A172 (cell line): ENCODE measurements around the gene PITPNC1. TPM values are rescaled to one million over a fixed set of nuclear protein-coding genes. Genes with fewer than 3 reads are reported as not detected.

Experiments
- DNase-seq: peaks from one replicate; pipeline ENCODE4 v3.0.0-alpha.2; 2015; ENCODE audit warnings: low spot score
- total RNA-seq: library from RNA; depleted of rRNA; stranded (reverse); fragments of >200 nt; shearing (Covaris generic); gene quantifications from 2 replicates; pipeline ENCODE4 v1.2.3, GENCODE V29; 2014

Gene PITPNC1
- total RNA-seq, 1 experiment from 2014 or later = 2.7 TPM

DNA sequence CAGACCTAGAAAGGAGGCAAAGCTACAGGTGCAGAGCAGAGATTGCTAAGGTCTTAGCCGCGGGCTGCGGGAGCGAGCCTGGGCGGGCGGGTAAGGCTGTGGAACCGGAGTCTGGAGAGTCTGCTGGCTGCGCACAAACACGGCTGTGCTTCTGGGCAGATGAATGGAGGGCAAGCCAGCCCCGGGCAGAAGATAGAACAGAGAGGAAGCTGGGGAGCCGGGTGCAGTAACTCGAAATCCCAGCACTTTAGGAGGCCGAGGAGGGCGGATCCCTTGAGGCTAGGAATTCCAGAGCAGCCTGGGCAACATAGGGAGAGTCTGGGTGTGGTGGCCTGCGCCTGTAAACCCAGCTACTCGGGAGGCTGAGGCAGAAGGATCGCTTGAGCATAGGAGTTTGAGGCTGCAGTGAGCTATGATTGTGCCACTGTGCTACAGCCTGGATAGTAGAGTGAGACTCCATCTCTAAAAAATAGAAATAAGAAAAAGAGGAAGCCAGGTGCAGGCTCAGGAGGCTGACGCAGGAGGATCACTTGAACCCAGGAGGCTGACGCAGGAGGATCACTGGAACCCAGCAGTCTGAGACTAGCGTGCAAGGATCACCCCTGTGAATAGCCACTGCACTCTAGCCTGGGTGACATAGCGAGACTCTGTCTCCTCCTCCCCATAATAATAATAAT lies 56.3 kb downstream of the PITPNC1 start:
- DNase-seq = no peak

DNA sequence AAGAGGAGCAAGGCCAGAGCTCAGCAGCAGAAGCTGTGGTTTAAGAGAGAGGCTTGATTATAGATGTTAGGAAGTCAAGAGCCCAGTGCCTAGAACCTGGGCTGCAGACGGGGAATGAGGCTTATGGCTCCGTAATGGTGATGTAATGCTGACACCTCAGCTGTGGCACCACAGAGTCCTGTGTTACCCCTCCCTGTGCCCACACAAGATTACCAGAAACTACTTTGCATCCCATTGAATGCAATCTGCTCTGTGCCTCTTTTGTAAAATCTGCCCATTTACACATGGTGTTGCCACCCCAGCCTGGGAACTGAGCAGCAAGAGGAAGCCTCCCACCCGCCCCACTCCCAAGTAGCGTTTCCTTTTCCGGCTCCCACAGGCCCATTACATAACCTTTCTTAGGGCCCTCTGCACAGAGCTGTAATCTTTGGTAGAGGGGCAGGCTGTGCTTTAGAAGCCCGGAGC lies 57.0 kb downstream of the PITPNC1 start:
- no peak for DNase-seq

DNA sequence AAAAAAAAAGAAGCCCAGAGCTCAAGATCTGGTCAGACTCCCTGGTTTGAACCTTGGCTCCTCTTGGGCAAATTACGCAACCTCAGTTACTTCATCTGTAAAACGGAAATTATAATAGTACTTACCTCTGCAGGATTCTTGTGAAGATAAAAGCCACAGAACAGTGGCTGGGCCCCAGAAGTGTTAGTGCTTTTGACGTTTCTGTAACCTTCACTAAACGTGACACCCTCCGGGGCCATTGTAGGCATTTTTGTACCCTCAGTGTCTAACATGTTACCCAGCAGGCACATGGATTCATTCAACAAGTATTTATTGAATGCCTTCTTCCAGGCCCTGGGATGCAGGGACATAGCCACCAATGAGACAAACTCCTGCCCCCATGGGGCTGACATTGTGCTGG lies 58.0 kb downstream of the PITPNC1 start:
- no peak for DNase-seq

DNA sequence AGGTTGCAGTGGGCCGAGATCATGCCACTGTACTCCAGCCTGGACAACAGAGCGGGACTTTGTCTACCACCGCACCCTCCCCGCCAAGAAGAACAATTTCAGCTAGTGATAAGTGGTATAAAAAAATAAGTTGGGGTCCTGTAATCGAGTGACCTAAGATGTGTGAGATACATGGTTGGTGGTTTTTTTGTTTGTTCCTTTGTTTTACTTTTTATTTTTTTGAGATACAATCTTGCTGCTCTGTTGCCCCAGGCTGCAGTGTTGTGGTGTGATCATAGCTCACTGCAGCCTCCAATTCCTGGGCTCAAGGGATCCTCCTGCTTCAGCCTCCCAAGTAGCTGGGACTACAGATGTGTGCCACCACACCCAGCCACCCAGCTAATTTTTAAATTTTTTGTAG lies 58.7 kb downstream of the PITPNC1 start:
- no peak for DNase-seq

DNA sequence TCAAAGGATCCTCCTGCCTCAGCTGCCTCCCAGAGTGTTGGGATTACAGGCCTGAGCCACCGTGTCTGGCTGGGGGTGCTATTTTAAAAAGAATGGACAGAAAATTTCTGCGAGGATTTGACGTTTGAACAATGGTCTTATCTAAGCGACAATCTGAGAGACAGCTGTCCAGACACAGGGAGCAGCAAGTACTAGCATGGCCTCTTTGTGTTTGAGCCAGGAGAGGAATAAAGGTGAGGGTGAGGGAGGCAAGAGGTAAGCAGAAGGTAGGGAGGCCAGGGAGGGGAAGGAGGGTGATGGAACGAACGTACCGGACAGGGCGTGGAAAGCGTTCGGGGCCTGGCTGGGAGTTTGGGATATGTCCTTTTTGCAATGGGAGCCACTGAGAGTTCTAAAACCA lies 59.2 kb downstream of the PITPNC1 start:
- no peak for DNase-seq

DNA sequence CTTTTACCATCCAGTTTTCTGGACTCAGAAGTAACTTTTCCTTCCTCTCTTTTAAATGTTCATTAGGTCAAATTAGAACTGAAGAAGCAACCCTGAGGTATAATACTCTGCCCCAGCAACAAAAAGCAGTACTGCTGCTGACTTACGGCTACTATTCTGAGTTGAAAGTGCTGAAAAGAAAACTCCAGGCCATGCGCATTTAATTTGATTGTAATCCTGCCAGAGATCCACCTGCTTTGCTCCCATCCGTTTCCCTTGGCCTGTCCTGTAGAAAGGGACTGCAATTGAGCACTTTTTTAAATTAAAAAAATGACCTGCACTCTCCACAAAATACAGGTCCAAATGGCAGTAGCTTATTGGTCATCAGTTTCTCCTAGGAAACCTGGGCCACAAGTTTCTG lies 61.6 kb downstream of the PITPNC1 start:
- DNase-seq = no peak

DNA sequence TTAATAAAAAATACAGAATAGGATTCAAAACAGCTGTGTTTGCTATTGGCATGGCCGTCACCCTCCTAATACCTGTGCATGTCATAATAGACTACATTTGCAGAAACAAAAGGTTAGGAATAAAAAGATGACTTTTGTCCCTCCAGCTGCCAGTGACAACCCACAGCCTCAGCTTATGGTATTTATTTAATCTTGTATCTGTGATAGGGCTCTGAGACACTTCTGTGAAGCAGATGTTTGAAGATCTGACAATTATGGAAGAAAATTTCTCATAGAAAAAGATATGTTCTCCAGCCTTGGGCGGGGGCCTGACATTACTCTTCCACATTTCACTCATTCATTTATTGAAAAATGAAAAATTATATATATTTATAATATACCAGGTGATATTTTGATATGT lies 62.2 kb downstream of the PITPNC1 start:
- no peak for DNase-seq

DNA sequence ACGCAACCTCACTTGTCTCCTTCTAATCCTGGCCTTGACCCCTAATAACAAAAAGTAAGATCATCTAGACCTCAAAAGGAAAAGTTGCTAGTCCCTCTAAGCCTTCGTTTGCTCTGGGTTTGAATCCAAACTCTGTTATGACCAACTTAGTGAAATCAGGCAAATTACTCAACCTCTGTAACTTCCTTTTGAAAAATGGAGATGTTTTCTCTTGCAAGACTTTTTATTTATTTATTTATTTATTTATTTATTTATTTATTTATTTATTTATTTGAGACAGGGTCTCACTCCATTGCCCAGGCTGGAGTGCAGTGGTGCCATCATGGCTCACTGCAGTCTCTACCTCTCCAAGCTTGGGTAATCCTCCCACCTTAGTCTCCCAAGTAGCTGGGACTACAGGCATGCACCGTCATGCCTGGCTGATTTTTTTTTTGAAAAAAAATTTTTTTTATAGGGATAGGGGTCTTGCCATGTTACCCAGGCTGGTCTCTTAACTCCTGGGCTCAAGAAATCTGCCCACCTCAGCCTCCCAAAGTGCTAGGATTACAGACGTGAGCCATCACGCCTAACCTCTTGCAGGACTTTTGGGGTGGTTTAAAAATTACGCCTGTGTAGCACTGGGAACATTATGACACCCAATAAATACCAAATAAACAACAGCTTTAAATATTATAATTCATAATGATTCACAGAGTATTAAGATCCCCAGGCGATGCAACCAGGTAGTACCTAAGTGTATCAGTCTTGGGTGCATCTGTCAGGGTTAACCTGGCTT lies 63.4 kb downstream of the PITPNC1 start:
- DNase-seq = no peak

DNA sequence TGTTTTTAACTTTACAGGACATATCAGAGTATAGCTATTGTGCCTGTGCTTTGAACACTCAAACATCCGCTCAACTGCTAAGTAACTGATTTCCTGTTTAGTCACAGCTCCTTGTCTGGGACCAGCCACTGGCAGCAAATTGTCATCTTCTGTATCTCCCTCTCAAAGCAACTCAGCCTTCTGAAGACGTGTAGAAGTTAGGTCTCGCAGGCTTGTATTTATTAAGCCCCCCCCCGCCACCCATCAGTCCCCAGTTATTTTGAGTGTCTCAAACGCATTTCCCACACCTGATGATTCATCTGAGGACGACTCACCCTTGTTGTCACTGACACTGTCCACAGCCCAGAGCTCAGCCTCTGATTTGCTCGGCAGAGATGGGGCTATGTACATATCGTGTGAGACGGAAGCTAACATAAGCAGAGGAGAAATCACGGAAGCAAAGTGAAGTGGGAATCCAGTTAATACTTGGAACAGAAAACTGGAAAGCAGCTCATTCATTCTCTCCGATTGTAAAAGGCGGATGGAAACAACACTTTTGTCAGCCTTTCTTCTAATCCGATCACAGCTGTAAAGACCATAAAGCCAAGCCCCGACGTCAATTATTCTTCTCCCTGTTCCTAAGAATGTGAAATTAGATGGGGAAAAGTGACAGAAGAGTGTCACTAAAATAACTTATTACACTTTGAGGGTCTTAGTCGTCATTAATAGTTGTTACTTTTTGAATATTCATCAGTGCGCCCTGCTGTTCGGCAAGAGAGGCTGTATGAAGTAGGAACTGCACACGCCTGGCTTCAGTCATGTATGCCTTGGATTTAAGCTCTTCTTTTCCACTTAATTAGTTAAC lies 64.2 kb downstream of the PITPNC1 start:
- peak; percentile 69 for DNase-seq

DNA sequence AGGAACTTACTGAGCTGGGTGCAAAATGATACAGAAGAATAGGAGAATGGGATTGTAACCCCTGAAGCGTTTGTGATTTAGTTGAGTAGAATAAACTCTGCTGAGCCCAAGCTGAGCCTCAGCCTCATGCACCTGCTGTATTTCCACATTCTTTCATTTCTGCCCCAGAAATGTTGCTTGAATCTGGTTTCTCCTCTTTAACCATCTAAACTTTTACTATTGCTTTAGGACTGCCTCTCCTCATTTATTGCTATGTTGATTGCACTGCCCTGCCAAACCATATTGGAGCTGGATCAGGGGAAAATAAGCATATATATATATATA lies 64.8 kb downstream of the PITPNC1 start:
- no peak for DNase-seq

DNA sequence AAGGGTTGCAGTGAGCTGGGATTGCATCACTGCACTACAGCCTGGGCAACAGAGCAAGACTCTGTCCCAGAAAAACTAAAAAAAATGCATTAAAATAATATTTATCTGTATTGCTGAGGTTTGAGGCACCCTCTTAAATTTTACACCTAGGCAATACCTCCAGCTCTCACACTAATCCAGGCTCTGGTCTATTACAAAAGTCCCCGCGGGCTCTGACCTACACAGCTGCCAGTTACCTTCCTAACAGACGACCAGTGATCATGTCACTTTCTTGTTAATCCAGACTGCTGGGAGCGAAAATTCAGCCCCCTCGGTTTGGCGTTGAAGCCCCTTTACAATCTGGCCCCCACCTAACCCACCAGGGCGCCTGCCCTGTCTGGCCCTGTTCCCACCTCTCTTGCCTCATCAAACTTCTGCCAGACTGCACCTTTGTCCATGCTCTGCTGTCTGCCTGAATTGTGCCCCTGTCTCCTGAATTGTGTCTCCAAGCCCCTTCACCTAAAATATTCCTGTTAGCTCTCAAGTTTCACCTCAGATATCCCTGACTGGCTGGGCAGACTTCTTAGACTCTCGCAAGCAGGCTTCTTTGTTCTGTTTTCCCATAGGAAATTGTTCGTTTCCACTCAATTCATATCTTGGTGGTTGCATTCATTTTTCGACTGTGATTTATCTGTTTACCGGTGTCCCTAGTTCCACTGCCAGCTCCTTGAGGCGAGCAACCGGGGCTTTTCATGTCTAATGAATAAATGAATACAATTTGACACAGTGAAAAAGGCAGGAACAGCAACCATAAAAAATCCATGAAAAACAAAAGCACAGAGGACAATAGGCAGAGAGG lies 65.9 kb downstream of the PITPNC1 start:
- DNase-seq = no peak

DNA sequence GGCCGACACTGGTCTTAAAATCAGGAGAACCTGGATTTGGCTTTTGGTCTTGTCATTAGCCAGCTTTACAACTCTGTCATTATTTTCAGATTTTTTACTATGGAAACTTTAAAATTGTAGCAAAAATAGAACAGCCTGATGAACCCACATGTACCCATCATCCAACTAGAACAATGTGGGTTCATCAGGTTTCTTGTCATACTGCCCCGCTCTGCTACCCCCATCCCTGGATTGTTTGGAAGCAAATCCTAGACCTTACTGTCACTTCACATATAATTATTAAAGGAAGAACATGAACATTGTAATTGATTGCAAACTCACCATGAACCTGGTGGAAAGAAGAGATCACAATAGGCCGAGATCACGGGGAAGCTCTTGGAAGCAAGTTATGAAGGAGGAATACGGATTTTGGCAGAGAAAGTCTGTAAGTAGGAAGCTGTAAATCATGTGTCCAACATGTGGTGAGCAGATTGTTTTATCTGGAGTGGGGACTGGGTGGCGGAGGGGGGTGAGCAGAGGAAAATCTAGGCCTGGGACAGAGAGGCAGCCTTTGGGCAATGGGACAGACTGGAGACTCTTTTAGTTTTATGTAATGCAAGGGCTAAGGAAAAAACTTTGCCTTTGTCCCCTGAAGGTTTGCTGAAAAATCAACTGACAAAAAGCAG lies 67.0 kb downstream of the PITPNC1 start:
- peak; percentile 77 for DNase-seq

DNA sequence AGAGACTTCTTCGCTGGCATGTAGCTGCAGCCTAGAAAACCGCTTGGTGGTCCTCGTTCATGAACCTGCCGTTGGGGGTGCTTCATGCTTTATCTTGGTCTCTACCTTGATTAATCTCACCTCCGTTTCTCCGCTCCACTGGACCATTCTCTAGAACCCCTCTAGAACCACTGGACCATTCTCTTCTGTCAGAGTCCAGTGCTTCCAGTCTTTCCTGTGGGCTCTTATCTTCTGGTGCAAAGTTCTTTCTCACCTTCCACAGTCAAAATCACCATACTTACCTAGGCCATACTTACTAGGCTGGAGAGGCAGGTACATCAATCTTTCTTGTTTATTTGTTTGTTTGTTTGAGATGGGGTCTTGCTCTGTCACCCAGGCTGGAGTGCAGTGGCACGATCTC lies 71.4 kb downstream of the PITPNC1 start:
- DNase-seq = no peak

DNA sequence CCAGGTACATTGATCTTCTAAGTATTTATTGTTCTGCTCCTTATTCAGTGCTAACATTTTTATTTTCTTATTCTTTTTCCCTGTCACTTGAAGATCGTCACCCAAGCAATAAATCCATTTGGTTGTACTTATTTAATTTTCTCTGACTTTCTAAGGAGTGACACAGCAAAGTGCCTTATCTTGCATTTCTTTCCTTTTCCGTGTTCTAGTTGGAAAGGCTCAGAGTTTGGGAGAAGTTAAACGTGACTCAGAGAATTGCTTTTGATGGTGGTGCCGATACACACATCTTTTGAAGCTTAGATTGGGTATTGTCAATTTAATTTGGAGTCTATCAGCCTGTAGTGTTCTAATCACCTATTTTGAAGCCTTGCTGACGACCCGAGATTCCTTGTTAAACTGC lies 72.0 kb downstream of the PITPNC1 start:
- DNase-seq = no peak

DNA sequence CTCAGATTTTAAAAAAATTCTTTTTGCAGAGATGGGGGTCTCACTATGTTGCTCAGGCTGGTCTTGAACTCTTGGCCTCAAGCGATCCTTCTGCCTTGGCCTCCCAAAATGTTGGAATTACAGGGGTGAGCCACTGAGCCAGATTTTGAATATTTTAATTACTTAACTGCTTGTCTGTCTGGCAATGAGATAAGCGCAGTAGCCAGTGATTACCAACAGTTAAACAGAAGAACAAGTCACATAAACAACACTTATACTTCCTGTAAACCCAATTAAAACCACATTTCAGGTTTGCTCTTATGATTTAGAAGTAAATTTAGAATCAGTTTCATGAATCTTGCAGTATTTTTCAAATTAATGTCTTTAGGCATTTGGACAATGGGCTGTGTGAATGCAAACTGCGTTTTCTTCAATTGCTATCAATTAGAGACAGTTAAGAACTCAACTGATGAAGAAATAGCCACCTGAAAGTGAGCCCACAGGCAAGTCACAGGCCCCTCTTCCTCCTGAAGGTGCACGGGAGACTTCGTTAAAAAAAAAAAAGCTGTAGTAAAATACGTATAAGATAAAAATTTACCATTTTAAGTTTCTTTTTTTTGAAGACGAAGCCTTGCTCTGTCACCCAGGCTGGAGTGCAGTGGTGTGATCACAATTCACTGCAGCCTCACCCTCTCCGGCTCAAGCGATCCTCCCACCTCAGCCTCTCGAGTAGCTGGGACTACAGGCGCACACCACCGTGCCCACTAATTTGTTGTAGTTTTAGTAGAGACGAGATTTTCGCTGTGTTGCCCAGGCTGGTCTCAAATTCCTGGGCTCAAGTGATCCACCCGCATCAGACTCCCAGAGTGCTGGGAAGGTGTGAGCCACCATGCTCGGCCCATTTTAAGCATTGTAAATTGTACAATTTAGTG lies 73.0 kb downstream of the PITPNC1 start:
- no peak for DNase-seq

DNA sequence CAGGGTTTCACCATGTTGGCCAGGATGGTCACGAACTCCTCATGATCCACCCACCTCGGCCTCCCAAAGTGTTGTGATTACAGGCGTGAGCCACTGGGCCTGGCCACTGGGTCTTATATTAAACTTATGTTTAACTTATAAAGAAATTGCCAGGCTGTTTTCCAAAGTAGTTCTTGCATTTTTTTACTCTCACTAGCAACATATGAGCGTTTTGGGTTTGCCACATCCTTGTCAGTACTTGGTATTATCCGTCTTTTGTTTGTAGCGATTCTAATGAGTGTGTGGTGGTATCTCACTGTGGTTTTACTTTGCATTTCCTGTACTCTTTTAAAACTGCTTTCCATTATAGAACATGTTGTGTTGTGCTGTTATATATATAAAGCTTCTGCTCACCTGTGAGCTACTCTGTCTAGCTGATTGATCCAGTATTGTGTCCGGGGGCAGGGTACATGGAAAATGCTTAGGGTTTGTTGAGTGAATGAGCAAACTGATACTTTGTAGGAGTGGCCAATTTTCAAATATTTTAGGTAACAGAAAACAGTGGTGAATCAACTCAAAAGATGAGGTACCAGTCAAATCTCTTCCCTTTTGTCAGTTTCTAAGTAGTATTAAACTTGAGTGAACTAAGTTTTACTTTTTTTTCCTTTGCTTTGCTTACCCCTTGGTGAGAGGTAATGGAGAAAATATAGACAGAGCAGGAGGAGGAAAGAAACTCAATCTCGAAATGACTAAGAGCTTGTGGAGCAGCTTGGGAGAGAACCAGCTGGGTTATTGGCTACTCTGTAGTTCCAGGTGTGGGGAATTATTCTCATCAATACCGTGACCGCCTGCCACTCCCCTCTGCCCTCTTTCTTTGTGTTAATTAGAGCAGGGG lies 75.8 kb downstream of the PITPNC1 start:
- no peak for DNase-seq

DNA sequence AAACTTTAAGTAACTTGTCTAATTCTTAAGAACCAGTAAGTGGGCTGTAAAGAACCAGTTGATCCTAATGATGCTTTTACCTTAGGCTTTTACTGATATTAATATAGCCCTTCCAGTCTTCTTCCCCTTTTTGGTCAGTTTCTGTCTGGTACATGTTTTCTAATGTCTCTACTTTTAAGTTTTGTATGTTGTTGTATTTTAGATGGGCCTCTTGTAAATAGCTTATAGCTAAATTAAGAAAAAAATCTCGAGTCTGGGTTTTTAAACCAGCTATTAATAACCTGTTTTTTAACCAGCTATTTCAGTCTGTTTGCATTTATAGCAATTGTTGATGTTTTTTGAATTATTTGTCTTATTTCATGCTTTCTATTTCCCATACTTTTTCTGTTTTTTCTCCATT lies 79.0 kb downstream of the PITPNC1 start:
- no peak for DNase-seq

DNA sequence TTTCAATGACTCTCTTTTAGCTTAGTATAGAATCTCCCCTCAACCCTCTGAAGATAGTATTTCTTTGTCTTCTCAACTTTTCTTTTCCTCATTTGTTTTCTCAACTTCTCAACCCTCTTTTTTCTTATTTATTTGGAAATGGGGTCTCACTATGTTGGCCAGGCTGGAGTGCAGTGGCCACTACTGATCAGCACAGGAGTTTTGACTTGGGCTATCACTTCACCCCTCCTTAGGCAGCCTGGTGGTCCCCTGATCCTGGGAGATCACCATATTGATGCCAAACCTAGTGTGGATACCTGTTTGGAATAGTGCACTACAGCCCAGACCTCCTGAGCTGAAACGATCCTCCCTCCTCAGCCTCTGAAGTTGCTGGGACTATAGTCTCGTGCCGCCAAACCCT lies 79.8 kb downstream of the PITPNC1 start:
- no peak for DNase-seq

DNA sequence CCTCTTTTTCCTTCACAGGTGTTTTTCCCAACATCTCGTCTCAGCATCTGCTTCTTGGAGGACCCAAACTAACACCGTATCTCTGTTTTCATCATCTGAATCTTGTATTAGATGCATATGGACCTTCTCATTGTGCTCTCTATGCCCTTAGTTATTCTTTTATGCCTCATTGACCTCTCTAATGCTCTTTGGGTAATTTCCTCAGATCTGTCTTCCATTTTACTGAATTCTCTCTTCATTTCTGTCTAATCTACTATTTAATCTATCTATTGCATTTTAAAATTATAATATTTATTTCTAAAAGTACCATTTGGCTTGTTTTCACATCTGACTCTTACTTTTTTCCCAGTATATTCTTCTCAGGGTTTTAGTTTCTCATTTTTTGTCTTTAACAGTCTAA lies 81.1 kb downstream of the PITPNC1 start:
- no peak for DNase-seq
